Left lung (tissue), 10 donors: ENCODE measurements around the gene ARF3. TPM values are rescaled to one million over a fixed set of nuclear protein-coding genes. Genes with fewer than 3 reads are reported as not detected.

Source experiments
- ATAC-seq: fragments of 200-7000 bp; cut with Tn5 transposase; one replicate; pipeline ENCODE4 v1.9.1; 2020; ENCODE audit warnings: moderate library complexity
- DNase-seq, 4 donors: peaks; one replicate each; pipeline ENCODE4 v3.0.0-alpha.2; 2013 to 2020
- H3K27ac ChIP-seq, 2 donors: fragments of 200-600 bp; sonication (generic) in 1 of 2; one replicate each; pipeline versions ENCODE4 v1.5.0 to v1.8.0; 2020 to 2021
- H3K27me3 ChIP-seq, 2 donors: fragments of 200-600 bp; sonication (generic) in 1 of 2; one replicate each; pipeline versions ENCODE4 v1.5.0 to v1.8.0; 2020 to 2021
- H3K36me3 ChIP-seq, 2 donors: fragments of 200-600 bp; sonication (generic) in 1 of 2; one replicate each; pipeline versions ENCODE4 v1.5.0 to v1.8.0; 2020 to 2021
- H3K4me1 ChIP-seq, 2 donors: fragments of 200-600 bp; one replicate each; pipeline ENCODE4 v1.8.0; 2021
- H3K4me3 ChIP-seq, 2 donors: fragments of 200-600 bp; sonication (generic) in 1 of 2; one replicate each; pipeline versions ENCODE4 v1.5.0 to v1.8.0; 2020 to 2021; ENCODE audit warnings: mild to moderate bottlenecking in 1 of 2
- H3K9me3 ChIP-seq, 2 donors: fragments of 200-600 bp; sonication (generic) in 1 of 2; one replicate each; pipeline versions ENCODE4 v1.5.0 to v1.8.0; 2020 to 2021
- CTCF ChIP-seq, 2 donors: fragments of 200-600 bp; sonication (generic) in 1 of 2; IDR thresholded peaks; one replicate each; pipeline versions ENCODE4 v1.5.0 to v1.8.0; 2021; ENCODE audit warnings: antibody characterized with exemption in 2 of 2
- intact Hi-C, 2 donors: fragments of 100-400 bp; cut with DNase I; formaldehyde crosslinking; loops; one replicate each; pipeline versions ENCODE4 v1.11.2 to v1.14.2; 2022
- polyA plus RNA-seq, 6 donors: library from polyadenylated mRNA; unstranded; fragments of 120-200 nt; gene quantifications; one replicate each; pipeline ENCODE4 v1.2.1, GENCODE V29; 2013; ENCODE audit not compliant: insufficient read length in 6 of 6
- total RNA-seq, 2 donors: library from RNA; stranded (reverse); fragmentation: NEBNext Ultra II Directional; extraction: Animal tissue kit (Norgen Biotek cat#: 25700); gene quantifications; one replicate each; pipeline ENCODE4 v1.2.1, GENCODE V29; 2021
- donor health status: DM: no; HTN: yes; CAD: no.
- donor health status: DM: no; HTN: no; CAD: no.

Gene ARF3
- total and polyA plus RNA-seq, 8 donors, result 91.8 to 186 (median 105) TPM

GRCh38 chr12:48930475-48930874, 26.8 kb downstream of the ARF3 start:
- H3K27me3 ChIP-seq, result no peaks in the 10 kb centered on the region
- H3K36me3 ChIP-seq, result peaks cover 0 to 75% of the 10 kb centered on the region in 2 donors
- no peak for ATAC-seq
- no peak overlapping the region for H3K4me3 ChIP-seq
- no peak for TF ChIP-seq CTCF (IDR thresholded peaks at IDR 0.05)
- H3K9me3 ChIP-seq, result no peaks in the 10 kb centered on the region
- DNase-seq, result no peak
- intact Hi-C loops, result no loop called here
- H3K27ac ChIP-seq, result no peak overlapping the region
- H3K4me1 ChIP-seq, result peaks cover 3 to 5% of the 10 kb centered on the region in 2 donors

- Histone ChIP-seq H3K36me3 (peaks cover 0 to 66% of the 10 kb centered on the region in 2 donors), H3K27ac (no peak overlapping the region), H3K9me3 (no peaks in the 10 kb centered on the region), H3K27me3 (no peaks in the 10 kb centered on the region), H3K4me3 (no peak overlapping the region), H3K4me1 (peaks cover 4 to 9% of the 10 kb centered on the region in 2 donors)
- DNase-seq (no peak), ATAC-seq (no peak)
- no peak for TF ChIP-seq CTCF (IDR thresholded peaks at IDR 0.05)
- intact Hi-C loops, result no loop called here
Observed at GRCh38 chr12:48929551-48929950, 27.7 kb downstream of the ARF3 start.

- ATAC-seq (no peak), DNase-seq (no peak)
- Histone ChIP-seq H3K4me1 (peaks cover 4 to 21% of the 10 kb centered on the region in 2 donors), H3K4me3 (no peak overlapping the region), H3K27ac (no peak overlapping the region), H3K9me3 (no peaks in the 10 kb centered on the region), H3K27me3 (no peaks in the 10 kb centered on the region), H3K36me3 (peaks cover 0 to 64% of the 10 kb centered on the region in 2 donors)
- no peak for TF ChIP-seq CTCF (IDR thresholded peaks at IDR 0.05)
- intact Hi-C loops, result no loop called here
Observed at GRCh38 chr12:48927261-48927660, 30.0 kb downstream of the ARF3 start.

- intact Hi-C loops, result no loop called here
- H3K27ac ChIP-seq, result peak within 1 kb of the TSS; percentile 26 to 57
Observed at GRCh38 chr12:48925304-48926011, 31.8 kb downstream of the ARF3 start, which contains the start of gene FKBP11. FKBP11 (minus strand) TSS chr12:48925492; CDS start chr12:48925428, 64 bp downstream.

More at GRCh38 chr12:48925304-48926011, 31.8 kb downstream of the ARF3 start, which contains the start of gene FKBP11:
- peak; percentile 97 for ATAC-seq
- no peak for TF ChIP-seq CTCF (IDR thresholded peaks at IDR 0.05)
- Histone ChIP-seq H3K9me3 (no peaks in the 10 kb centered on the region), H3K4me1 (peaks cover 4 to 21% of the 10 kb centered on the region in 2 donors), H3K27me3 (no peaks in the 10 kb centered on the region), H3K4me3 (peak within 1 kb of the TSS; percentile 70 to 77), H3K36me3 (peaks cover 0 to 55% of the 10 kb centered on the region in 2 donors)
- peak; percentile 26 to 91 (median 61) for DNase-seq
